Suprapubic skin (tissue), 4 donors: ENCODE data around the gene BFSP2.

ENCODE experiments used
- CTCF ChIP-seq, 2 donors: fragments of 200-600 bp in 1 of 2; fragments of 450-650 bp in 1 of 2; sonication (generic) in 1 of 2; IDR thresholded peaks; one replicate each; pipeline ENCODE4 v1.5.1; 2016 to 2019; ENCODE audit warnings: antibody characterized with exemption in 2 of 2, mild to moderate bottlenecking in 1 of 2, moderate library complexity in 1 of 2
- POLR2A ChIP-seq, 2 donors: fragments of 450-650 bp; IDR thresholded peaks; one replicate each; pipeline ENCODE4 v1.6.1; 2017; ENCODE audit warnings: antibody characterized with exemption in 2 of 2, mild to moderate bottlenecking in 2 of 2, moderate library complexity in 2 of 2
- POLR2AphosphoS5 ChIP-seq, 3 donors: sonication (generic); formaldehyde crosslinking; IDR thresholded peaks; one replicate each; pipeline ENCODE4 v1.6.1; 2017; ENCODE audit warnings: antibody characterized with exemption in 3 of 3

GRCh38 chr3:133404920-133405319 is 5.1 kb downstream of the BFSP2 start:
- TF ChIP-seq CTCF (IDR thresholded peaks at IDR 0.05) = no peak
- no peak for TF ChIP-seq POLR2A (IDR thresholded peaks at IDR 0.05)
- TF ChIP-seq POLR2AphosphoS5 (IDR thresholded peaks at IDR 0.05) = no peak
